Esophagus (tissue), 2 donors: ENCODE data around the gene METTL16. TPM values are rescaled to one million over a fixed set of nuclear protein-coding genes. Genes with fewer than 3 reads are reported as not detected.
A peak's percentile ranks its signal among the peaks of the same experiment; 100 is the strongest.

ENCODE experiments used
- H3K27ac ChIP-seq, 2 donors: one replicate each; pipeline ENCODE4 v1.5.1; 2013; ENCODE audit warnings: low read depth in 2 of 2, mild to moderate bottlenecking in 2 of 2, inconsistent platforms in 1 of 2, low read length in 1 of 2, moderate library complexity in 1 of 2
- H3K27me3 ChIP-seq, 2 donors: one replicate each; pipeline ENCODE4 v1.6.1; 2013; ENCODE audit warnings: low read length in 2 of 2, control low read depth in 1 of 2, mild to moderate bottlenecking in 1 of 2; ENCODE audit not compliant: insufficient read depth in 2 of 2, control insufficient read depth in 1 of 2
- H3K36me3 ChIP-seq, 2 donors: one replicate each; pipeline ENCODE4 v1.6.1; 2013; ENCODE audit warnings: low read length in 1 of 2; ENCODE audit not compliant: control insufficient read depth in 2 of 2, insufficient read depth in 2 of 2
- H3K4me1 ChIP-seq, 2 donors: one replicate each; pipeline ENCODE4 v1.6.1; 2013; ENCODE audit warnings: low read length in 1 of 2; ENCODE audit not compliant: control insufficient read depth in 2 of 2, insufficient read depth in 2 of 2
- H3K4me3 ChIP-seq, 2 donors: one replicate each; pipeline ENCODE4 v1.5.1; 2013; ENCODE audit warnings: low read length in 2 of 2, mild to moderate bottlenecking in 2 of 2, low read depth in 1 of 2, moderate library complexity in 1 of 2
- H3K9me3 ChIP-seq, 2 donors: one replicate each; pipeline ENCODE4 v1.6.1; 2013; ENCODE audit warnings: mild to moderate bottlenecking in 2 of 2, low read depth in 1 of 2, low read length in 1 of 2, moderate library complexity in 1 of 2; ENCODE audit not compliant: control insufficient read depth in 2 of 2, insufficient read depth in 1 of 2
- WGBS, 2 donors: extraction: QIAGEN DNeasy Blood & Tissue Kit; methylation state at CpG; one replicate each; pipeline ENCODE4 v1.1.7; 2013; 5-methylcytosine and 5-hydroxymethylcytosine counted together
- polyA plus RNA-seq, 2 donors: library from polyadenylated mRNA; stranded (reverse); fragments of 200-250 nt; gene quantifications; one replicate each; pipeline ENCODE4 v1.2.3, GENCODE V29; 2013
- donor health status: healthy with polysubstance abuse.
- donor health status: Bipolar disorder and iron deficiency.

The METTL16 gene
- polyA plus RNA-seq, 2 donors, result 10.0 to 15.1 TPM

GRCh38 chr17:2484876-2485275, 26.8 kb downstream of the METTL16 start:
- H3K4me3 ChIP-seq, result no peak overlapping the region
- H3K27me3 ChIP-seq, result no peaks in the 10 kb centered on the region
- peak overlapping the region; percentile 23 to 75 for H3K27ac ChIP-seq
- no peaks in the 10 kb centered on the region for H3K9me3 ChIP-seq
- H3K4me1 ChIP-seq, result peaks cover 0 to 3% of the 10 kb centered on the region in 2 donors
- 58 to 61% methylated on average over 8 of the region's 8 CpGs for WGBS, 2 donors
- no peaks in the 10 kb centered on the region for H3K36me3 ChIP-seq

DNA sequence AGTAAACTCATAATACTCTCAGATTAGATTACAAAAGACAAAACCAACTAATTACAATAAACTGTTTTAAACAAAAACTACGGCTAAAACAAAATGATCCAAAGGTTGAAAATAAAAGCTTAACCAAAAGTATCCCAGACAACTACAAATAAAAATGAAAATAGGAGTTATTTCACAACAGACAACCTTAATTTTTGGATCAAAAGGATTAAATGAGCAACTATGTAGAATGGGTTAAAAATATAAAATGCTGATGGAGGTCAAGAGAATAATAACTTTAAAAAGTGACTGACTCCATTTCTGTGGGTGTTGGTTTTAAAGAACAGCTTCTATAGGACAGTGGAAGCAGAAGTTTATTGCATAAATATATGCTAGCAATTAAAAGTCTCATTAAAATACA, 28.6 kb downstream of the METTL16 start:
- Histone ChIP-seq H3K9me3 (no peaks in the 10 kb centered on the region), H3K4me3 (no peak overlapping the region), H3K27ac (no peak overlapping the region), H3K27me3 (no peaks in the 10 kb centered on the region), H3K4me1 (peaks cover 0 to 3% of the 10 kb centered on the region in 2 donors), H3K36me3 (no peaks in the 10 kb centered on the region)
- 92 to 93% methylated on average over 1 of the region's 1 CpG for WGBS, 2 donors

DNA sequence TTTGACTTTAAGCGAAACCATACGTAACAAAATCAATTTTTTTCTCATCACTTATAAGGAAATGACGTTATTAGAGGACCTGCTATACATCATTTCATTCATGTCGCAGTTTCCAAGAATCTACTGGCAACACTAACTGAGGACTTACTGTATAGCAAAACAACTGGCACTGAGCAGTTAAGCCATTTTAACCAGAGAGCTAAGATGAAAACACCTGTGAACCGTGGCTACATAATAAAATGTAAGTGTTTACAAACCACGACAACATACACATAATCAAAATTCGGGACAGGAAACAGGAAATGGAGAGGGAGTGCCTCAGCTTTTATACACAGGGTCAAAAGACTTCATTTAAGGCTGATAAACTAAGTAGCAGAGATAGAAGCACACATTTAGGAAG, 29.5 kb downstream of the METTL16 start:
- Histone ChIP-seq H3K4me3 (no peak overlapping the region), H3K36me3 (no peaks in the 10 kb centered on the region), H3K4me1 (peaks cover 0 to 3% of the 10 kb centered on the region in 2 donors), H3K9me3 (no peaks in the 10 kb centered on the region), H3K27me3 (no peaks in the 10 kb centered on the region), H3K27ac (no peak overlapping the region)
- 63 to 66% methylated on average over 7 of the region's 7 CpGs for WGBS, 2 donors

DNA sequence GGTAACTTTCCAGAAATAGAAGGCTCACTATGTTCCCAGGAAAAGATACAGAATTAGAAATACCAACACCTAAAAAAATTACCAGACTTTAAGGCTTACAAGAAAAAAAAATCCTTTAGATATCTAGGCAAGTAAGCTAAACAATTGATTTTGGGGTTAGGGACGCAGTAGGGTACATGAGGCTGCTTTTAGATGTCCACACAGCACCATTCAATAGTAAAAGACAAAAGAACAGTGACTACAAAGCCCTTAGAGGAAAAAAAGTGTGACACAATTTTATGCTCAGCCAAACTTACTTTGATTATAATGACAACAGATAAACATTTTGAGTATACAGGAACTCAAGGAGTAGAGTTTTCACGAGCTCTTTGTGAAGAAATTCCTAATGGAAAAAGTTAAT, 29.9 kb downstream of the METTL16 start:
- WGBS, 2 donors, result 46 to 76% methylated on average over 2 of the region's 2 CpGs
- no peak overlapping the region for H3K27ac ChIP-seq
- H3K4me3 ChIP-seq, result no peak overlapping the region
- H3K27me3 ChIP-seq, result no peaks in the 10 kb centered on the region
- peaks cover 0 to 3% of the 10 kb centered on the region in 2 donors for H3K4me1 ChIP-seq
- no peaks in the 10 kb centered on the region for H3K36me3 ChIP-seq
- H3K9me3 ChIP-seq, result no peaks in the 10 kb centered on the region

GRCh38 chr17:2478458-2478857, 33.2 kb downstream of the METTL16 start:
- peaks cover 0 to 7% of the 10 kb centered on the region in 2 donors for H3K36me3 ChIP-seq
- no peak overlapping the region for H3K27ac ChIP-seq
- H3K4me1 ChIP-seq, result no peaks in the 10 kb centered on the region
- no peaks in the 10 kb centered on the region for H3K27me3 ChIP-seq
- no peak overlapping the region for H3K4me3 ChIP-seq
- 74 to 79% methylated on average over 3 of the region's 3 CpGs for WGBS, 2 donors
- no peaks in the 10 kb centered on the region for H3K9me3 ChIP-seq

DNA sequence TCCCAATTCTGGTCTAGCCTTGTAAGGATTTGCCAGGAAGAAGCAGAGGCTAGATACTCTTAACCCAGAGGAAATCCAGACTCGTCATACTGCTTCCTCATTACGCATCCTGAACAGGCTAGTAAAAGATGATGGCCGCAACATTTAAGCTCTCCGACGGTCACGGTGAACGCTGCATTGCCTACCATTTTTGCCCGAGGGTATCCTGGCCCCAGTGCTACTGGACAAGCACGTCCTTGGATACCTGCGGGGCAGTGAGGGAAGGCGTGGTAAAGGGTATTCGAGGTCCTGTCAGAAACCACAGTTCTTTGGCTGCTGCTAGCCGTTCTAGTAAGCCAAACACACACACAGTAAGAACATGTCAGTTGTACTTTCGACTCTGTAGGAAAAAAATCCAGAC, 36.6 kb downstream of the METTL16 start:
- no peaks in the 10 kb centered on the region for H3K4me1 ChIP-seq
- H3K27ac ChIP-seq, result no peak overlapping the region
- H3K9me3 ChIP-seq, result no peaks in the 10 kb centered on the region
- 94 to 95% methylated on average over 14 of the region's 14 CpGs for WGBS, 2 donors
- H3K36me3 ChIP-seq, result peaks cover 4 to 8% of the 10 kb centered on the region in 2 donors
- no peaks in the 10 kb centered on the region for H3K27me3 ChIP-seq
- H3K4me3 ChIP-seq, result no peak overlapping the region

- peaks cover 4 to 8% of the 10 kb centered on the region in 2 donors for H3K36me3 ChIP-seq
- no peaks in the 10 kb centered on the region for H3K9me3 ChIP-seq
- no peaks in the 10 kb centered on the region for H3K27me3 ChIP-seq
- H3K4me1 ChIP-seq, result no peaks in the 10 kb centered on the region
- H3K27ac ChIP-seq, result no peak overlapping the region
- WGBS, 2 donors, result 94 to 95% methylated on average over 9 of the region's 9 CpGs
- no peak overlapping the region for H3K4me3 ChIP-seq
Observed at GRCh38 chr17:2474371-2474770, 37.3 kb downstream of the METTL16 start.

DNA sequence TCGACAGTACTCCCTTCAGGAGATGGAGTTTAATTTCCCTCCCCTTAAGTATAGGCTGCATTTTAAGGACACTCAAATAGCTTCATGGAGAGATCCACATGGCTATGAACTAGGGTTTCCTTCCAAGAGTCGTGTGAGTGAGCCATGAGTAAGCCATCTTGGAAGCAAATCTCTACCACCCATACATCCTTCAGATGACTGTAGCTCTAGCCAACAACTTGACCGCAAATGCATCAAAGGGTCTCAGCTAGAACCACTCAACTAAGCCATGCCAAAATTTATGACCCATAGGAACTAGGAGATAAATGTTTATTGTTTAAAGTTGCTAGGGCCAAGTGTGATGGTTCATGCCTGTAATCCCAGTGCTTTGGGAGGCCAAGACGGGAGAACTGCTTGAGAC, 43.4 kb downstream of the METTL16 start:
- Histone ChIP-seq H3K4me3 (no peak overlapping the region), H3K27me3 (no peaks in the 10 kb centered on the region), H3K9me3 (no peaks in the 10 kb centered on the region), H3K36me3 (peaks cover 7 to 10% of the 10 kb centered on the region in 2 donors), H3K4me1 (no peaks in the 10 kb centered on the region), H3K27ac (no peak overlapping the region)
- WGBS, 2 donors, result 82 to 88% methylated on average over 4 of the region's 4 CpGs

DNA sequence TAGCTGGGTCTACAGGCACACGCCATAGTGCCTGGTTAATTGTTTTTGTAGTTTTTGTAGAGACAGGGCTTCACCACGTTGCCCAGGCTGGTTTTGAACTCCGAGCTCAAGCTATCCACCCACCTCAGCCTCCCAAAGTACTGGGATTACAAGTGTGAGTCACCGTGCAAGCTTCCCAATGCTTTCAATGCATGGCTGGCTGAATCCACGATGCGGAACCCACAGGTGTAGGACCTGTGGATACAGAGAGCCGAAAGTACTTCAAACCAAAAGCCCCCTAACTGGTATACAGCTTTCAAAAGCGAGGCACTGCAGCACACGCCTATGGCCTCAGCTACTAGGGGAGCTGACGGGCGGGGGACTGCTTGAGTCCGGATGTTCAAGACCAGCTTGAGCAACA, 44.8 kb downstream of the METTL16 start:
- 84 to 92% methylated on average over 12 of the region's 12 CpGs for WGBS, 2 donors
- H3K27me3 ChIP-seq, result no peaks in the 10 kb centered on the region
- peaks cover 10 to 18% of the 10 kb centered on the region in 2 donors for H3K36me3 ChIP-seq
- H3K27ac ChIP-seq, result no peak overlapping the region
- no peak overlapping the region for H3K4me3 ChIP-seq
- no peaks in the 10 kb centered on the region for H3K9me3 ChIP-seq
- H3K4me1 ChIP-seq, result no peaks in the 10 kb centered on the region

GRCh38 chr17:2462481-2462880, 49.2 kb downstream of the METTL16 start:
- H3K36me3 ChIP-seq, result peaks cover 5 to 16% of the 10 kb centered on the region in 2 donors
- WGBS, 2 donors, result 94 to 96% methylated on average over 8 of the region's 8 CpGs
- no peak overlapping the region for H3K4me3 ChIP-seq
- H3K27me3 ChIP-seq, result no peaks in the 10 kb centered on the region
- H3K27ac ChIP-seq, result no peak overlapping the region
- no peaks in the 10 kb centered on the region for H3K4me1 ChIP-seq
- no peaks in the 10 kb centered on the region for H3K9me3 ChIP-seq
